HG03139 (cell line): ENCODE measurements around the gene USH2A.

Source experiments
- ATAC-seq: cut with Tn5 transposase; IDR thresholded peaks from one replicate; pipeline ENCODE4 v1.9.1; 2021; ENCODE audit not compliant: unreplicated experiment

Gene USH2A

DNA sequence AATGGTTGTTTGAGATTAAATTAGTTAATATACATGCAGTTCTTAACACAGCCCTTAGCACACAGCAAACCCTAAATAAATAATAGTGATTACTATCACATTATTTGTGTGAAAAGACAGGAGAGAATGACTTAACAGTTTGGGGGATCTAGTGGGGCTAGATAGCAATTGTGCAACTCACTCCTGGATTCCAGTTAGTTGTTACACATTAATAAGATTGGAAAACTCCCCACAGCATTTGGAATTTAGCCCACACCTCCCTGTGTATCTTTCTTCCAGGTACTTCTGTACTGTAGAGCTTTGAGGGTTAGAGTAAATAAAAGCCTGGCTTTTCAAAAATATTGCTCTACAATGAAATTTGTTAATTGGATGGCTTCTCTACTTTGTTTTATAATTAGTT lies 763.0 kb downstream of the USH2A start:
- ATAC-seq: no peak

DNA sequence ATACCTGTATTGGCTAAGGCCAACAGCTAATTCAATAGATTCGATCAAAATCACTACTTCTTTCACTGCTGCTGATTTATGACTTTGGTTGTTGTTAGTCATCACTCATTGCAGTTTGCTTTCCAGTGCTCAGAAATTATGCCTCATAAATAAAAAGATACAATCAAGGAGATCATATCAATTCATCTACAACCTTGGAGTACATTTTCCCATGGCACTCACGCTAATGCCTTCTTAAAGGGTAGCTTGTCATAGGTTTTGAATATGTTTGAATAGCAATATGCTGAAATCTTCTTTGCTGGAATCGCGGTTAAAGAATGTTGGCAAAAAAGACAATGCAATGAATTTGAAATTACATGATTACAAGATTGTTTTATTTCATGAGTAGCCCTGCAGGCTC lies 766.2 kb downstream of the USH2A start:
- ATAC-seq: no peak

DNA sequence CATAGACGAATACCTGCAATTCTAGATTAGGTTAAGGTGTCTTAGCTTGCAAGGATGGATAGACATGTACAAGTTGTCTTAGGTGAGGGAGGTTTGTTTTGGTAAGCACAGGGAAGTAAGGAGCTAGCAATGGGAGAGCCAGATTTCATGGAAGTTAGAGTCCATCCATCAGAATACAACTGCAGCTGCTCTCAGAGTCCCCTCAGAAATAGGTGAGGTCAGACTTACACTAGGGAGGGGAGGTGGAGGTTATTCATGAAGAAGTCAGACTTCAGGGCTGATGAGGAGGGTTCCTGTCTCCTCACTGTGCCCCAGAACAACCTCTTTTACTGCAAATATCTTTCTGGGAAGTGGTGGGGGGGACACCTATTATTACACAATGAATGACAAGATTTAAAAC lies 770.9 kb downstream of the USH2A start:
- ATAC-seq: no peak

DNA sequence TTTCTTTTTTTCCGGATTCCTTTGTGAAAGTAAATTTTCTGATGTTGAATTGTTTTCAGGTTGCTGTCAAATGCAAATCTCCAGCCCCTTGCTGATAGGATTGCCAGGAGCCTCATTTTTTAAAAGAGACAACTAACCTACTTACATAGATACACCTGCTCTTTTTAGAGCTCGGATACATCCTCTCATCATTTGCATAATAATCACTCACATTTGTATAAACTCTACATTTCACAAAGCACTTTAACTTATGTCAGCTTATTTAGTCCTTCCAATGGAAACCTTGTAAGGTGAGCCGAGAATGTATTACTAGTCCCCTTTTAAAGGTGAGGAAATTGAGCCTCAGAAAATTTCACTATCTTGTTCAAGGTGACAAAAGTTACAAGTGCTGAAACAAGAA lies 771.4 kb downstream of the USH2A start:
- no peak for ATAC-seq

DNA sequence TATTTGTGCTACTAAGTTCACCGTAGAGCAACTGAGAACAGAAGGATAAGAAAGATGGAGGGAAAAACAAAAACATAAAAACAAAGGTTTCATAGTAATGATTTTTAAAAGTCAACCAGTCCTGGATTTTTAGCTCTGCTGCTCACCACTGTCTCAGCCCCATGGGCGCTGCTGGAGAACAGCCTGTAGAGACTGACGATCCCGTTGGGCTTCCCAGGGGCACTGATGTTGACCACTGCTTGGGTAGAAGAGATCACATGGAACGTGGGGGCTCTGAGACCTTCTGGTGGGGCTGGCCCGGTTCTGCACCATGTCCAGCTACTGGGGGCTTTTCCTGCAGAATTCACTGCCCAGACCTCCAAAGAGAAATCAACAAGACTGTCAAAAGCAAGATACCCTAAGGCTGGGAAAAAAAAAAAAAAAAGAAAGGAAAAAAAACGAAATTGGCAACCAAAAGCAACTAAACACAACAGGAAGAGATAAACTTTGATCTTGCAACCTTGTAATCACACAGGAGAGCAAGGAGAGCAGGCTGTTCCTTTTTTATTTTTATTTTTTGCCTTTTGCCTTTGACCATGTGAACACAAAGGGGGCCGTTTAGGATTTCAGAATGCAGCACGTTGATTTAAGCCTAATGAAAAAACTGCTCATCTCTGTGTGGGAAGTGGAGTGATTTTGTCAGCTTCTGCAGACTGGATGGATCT lies 772.6 kb downstream of the USH2A start:
- ATAC-seq: no peak

DNA sequence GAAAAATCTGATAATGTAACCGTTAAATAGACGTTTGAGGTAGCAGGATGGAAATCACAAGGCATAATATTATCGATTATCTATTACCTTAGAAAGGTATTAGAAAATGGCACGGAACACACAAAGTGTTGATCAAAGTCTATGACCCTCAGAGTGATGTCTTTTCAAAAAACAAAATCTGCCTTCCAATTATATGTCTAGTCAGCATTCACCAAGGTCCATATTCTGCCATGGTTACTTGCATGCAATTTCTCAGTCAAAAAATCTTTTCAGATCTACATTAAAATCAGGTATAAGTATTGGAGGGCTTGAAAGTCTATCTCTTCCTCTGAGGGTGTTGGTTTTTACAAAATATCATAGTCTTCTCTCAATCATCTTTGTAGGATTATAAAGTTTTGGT lies 774.3 kb downstream of the USH2A start:
- ATAC-seq: no peak

DNA sequence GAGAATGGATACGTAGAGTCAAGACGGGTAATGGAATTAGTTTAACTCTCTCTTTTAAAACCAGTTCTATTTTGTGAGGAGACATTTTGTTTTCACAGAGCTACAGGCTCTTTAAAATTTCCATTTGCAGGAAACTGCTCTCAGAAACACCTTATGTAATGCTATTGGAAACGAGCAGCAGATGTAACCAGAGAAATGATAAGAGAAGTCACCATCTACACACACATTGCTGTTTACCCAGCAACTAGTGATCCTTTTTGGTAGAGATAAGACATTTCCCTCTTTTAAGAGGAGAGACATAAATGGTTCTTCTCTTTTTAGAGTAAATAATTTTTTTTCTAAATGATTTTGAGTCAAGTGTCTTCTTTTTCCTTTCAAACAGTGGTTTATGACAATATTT lies 775.5 kb downstream of the USH2A start:
- no peak for ATAC-seq

DNA sequence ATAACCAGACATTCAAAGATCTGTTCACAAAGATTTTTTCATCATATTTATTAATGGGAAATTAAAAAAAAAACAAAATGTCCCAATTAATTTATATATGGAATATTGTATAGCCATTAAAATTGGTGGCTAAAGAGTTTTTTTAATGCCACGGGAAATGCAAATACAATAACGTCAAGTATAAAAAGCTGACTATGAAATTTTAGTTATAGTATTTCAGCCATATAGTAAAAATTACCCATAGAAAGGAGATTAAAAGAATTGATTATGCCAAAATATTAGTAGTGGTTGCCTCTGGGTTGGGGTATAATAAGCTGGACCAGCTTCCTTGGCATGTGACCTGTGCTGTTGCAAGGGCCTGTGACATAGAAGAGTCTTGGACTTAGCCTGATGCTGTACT lies 777.4 kb downstream of the USH2A start:
- no peak for ATAC-seq

DNA sequence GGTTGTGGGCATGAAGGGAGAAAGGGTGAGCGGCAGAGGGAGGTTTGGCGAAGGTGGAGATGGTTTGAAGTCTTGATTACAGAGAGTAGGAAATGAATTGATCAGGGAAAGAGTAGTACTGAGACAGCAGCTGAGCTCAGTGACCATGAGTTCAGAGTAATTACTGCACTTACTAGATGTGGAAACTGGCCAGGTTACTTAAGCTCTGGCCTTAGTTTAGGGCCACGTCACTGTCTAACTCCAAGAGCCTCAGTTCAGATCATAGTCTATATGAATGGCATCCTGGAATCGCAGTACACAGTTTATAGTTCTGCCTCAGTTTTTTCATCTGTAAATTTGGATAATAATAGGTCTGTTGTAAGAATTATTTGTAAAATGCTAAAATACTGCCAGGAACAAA lies 778.1 kb downstream of the USH2A start:
- ATAC-seq: no peak

DNA sequence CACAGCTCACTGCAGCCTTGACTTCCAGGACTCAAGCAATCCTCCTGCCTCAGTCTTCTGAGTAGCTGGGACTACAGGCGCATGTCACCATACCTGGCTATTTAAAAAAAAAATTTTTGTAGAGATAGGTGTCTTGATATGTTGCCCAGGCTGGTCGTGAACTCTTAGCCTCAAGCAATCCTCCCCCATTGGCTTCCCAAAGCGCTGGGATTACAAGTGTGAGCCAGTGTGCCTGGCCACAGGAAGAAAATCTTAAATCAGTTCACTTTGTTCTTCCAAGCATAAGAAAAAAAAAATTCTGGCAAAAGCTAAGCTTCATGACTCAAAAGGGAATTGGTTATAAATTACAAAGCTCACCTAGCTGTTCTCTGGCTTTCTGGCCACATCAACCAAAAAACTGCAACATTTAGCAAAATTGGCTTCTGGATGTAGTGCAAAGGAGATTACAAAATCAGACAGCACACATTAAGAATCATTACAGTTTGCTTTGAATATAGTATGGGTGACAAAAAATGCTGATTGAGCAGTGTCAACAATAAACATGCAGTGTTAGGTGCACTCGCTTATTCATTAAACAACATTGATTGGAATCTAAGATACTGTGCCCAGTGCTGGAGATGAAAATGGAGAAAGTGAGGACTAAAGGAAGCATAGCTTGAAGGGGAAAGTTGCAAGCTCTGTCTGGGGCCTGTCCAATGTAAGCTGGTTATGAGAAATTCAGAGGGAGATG lies 779.5 kb downstream of the USH2A start:
- no peak for ATAC-seq

DNA sequence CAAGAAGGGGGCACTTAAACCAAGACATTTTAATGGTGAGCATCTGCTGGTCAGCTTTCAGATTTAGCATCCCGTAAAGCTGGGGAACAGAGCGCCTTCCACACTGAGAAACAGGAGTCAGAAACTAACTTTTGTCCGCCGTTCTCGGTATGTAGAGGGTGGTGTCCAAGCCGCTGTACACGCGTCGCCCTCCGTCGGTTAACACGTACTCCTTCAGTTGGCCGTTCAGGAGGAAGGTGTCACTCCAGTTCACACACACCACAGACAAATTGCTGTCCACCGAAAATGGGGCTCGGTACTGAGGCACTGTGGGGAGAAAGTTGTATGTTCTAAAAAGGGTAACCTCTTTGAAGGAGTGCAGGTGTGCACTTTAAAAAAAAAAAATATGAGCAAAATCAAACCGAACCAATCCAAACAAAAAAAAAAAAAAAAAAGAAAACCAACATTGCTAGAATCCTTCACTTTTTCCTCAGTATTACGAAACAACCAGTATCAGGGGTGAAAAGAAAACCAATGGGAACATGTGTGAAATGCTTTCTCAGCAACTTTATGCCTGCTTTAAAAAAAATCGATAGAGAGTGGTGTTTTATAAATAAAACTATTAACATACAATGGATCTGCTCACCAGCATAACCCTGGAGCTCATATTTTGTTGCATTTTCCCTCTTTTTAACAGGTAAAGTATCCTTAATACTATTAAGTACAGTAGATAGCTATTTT lies 782.7 kb downstream of the USH2A start:
- ATAC-seq: no peak

DNA sequence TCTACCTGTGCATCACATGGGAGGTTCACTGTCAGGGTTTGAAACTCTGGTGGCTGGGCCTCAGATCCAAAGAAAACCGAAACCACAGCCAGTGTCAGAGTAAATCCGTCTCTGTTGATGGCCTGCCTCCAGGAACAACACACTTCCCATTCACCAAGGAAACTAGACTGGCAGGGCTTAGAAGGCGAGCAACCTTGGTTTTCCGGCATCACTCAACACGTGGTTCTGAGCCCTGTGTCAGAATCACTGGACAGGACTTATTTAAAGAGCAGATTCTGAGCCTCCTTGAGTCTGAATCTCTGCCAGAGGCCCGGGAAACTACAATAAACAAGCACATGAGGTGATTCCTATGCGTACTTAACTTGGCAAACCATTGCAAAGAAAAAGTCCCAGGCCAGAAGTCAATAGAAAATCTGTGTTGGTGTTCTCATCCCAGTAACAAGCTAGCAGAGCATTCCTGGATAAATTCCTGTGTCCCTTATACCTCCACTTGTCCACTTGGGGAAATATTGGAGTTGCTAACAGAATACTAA lies 786.1 kb downstream of the USH2A start:
- no peak for ATAC-seq

DNA sequence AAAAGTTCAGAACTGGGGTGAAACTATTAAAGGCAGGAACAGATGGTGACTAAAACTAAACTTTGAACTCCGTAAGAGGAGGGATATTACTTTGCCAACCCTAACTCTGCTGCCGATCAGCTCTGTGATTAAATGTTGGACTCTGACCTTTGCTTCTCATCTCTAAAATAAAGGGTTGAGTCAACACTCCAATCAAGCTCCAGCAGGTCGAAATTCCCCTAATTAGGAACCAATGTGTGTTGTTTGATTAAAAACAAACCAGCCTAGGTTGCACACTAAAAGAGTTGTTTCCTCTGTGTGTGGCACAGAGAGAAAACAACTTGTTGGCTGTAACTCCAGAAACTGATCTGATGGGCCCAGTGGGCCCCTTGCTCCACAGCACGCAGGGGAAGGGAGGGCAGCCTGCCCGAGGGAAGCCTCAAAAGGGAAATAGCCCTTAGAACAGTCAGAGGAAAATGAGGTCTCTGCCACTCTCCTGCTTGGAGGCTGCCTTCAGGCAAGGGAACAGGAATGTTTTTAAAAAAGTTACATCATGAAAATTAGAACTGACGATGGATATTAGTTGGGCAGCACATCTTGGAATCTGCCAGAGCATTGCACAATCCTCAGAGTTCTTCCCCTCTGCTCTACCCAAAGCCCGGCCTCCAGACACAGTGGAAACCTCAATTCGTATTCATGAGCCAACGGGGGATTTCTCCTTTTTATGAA lies 786.8 kb downstream of the USH2A start:
- no peak for ATAC-seq

DNA sequence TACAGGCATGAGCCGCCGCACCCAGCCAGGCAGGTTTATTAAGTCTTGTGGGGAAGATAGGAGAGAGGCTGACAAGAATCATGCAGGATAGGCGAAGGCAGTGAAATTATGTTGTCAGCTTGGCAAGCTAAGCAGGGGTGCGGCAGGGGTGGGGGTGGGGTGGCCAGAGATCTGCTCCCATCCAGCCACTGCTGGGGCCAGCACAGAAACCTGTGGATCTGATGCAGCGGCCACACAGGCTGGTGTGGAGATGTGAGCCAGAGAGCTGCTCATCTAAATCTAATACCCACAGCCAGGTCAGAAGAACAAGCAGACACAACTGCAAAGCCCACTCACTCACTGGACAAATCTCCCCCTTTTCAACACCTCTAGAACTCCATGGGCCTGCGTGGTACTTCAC lies 787.4 kb downstream of the USH2A start:
- no peak for ATAC-seq

DNA sequence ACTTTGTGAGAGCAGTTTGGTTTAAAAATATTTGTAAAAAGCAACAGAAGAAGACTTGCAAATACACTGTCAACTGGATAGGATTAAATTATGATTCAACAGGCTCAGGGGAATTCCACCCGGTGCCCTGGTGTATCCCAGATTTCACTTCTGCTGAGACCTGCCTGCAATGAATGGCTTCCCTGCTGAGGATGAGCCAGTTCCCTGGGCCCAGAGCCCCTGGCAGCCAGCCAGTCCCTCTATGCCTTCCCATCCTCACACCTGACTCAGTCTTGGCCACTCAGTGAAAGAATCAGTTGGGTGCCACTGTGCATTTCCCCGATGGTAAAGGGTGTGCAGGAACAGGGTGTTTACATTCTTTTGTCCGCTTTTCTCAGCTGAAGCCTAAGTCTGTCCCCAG lies 791.8 kb downstream of the USH2A start:
- no peak for ATAC-seq

DNA sequence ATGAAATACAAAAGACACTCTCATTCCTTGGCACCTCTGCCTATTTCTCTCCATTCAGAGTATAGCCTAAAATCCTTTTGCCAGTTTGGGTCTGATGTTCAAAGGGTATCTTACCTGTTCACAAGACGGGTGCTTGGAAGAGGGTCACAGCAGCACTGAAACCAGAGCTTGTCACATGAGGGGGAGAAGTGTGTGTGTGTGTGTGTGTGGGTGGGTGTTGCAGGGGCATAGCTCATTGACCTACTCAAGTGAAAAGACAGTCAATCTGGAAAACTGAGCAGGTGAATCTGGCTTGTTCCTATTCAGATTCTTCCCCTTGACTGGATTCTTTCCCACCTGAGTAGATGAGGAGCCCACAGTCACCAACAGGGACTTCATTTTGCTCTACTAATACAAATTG lies 792.2 kb downstream of the USH2A start:
- no peak for ATAC-seq

DNA sequence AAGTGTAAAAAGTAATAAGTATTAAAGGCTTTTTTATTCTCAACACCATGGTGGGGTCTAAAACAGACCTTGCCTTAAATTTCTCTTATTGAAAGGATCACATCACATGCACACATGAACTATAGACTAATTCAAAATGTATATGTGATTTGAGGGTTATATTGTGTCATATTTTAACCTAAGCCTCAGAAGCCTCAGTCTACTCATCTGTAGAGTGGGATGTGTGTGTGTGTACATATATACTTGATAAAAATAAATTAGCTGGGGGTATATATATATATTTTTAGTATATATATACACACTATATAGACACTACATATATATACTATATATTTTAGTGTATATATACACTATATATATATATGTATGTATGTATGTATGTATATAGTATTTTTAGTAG lies 797.3 kb downstream of the USH2A start:
- ATAC-seq: no peak

DNA sequence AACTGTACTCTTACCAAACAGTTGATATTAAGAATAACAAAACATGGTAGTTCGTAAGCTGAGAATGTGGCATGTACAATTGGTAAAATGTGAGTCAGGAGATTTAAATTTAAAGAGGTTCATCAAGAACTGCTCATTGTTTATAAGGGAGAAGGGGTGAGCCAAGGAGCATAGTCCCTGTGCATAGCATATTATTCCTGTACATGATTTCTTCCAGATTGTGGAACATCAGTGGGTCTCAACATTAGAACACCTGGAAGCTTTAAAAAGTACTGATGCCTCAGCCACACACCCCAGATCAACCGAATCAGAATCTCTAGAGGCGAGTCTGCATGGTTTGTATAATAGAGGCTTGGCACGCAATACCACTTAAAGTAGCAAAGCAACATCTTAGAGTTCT lies 800.1 kb downstream of the USH2A start:
- ATAC-seq: no peak

DNA sequence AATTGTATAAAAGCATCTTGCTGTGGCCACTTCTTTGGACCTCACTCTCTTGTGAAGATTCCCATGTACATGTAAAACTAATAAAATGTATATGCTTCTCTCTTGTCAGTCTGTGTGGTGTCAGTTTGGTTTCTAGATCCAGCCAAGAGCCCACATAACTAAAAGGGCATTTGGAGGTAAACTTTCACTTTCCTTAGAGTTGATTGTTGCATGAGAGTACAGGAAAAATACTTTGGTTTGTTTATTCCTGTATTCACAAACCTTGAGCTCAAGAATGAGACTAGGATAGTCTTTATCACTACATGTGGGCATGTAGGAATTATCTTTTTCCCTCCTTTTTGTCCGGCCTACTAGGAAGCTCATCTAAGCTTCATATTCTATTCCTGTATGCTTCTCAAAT lies 805.3 kb downstream of the USH2A start:
- ATAC-seq: no peak

DNA sequence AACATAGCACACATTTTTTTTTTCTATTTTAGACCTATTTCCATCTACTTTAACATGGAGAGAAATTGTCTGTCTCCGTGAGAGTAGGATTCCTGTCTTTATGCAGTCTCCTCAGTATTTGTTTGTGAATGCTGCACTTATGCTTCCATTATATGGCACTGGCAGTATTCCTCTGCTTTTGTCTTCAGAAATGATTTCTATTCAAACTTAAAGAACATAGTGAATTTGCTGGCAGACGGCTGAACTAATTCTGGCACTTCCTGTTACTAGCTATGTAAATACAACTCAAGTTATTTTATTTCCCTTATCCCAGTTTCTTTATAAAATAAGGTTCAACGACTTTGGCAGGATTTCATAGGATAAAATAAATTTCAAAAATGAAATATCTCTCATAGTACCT lies 810.9 kb downstream of the USH2A start:
- no peak for ATAC-seq

DNA sequence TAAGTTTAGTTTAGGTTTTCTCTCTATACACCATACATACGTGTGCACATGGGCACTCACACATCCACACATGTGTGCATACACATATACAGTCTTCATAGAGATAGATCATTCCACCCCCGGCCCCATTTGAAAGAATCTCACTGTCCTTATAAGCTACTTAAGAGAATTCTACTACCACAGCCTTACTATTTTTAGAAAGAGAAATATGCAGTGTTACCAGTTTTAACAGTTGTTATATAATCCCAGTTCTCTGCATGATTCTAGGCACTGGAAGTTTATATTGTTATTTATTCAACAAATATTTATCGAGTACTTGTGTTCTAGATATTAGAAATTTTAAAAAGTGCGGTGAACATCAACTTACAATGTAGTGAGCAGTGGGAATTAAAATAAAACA lies 814.6 kb downstream of the USH2A start:
- ATAC-seq: no peak
